BJ (cell line): ENCODE data around the gene NIT1. TPM values are rescaled to one million over a fixed set of nuclear protein-coding genes. Genes with fewer than 3 reads are reported as not detected.

Experiments used
- CTCF ChIA-PET: fragments of 350-600 bp; formaldehyde crosslinking; extraction: SDS; loops from one replicate; lab custom pipeline; 2021; ENCODE audit warnings: antibody characterized with exemption, inconsistent platforms; lab: Yijun Ruan, JAX
- POLR2A ChIA-PET: fragments of 300-600 bp; sonication (Branson Sonifier 250); formaldehyde crosslinking; extraction: SDS; loops from one replicate; lab custom pipeline; 2021; ENCODE audit warnings: antibody characterized with exemption; lab: Charles Lee
- DNase-seq: peaks from one replicate; pipeline ENCODE4 v3.0.0-alpha.2; 2011; ENCODE audit warnings: low read depth
- H3K27me3 ChIP-seq: 2 replicates; pipeline ENCODE4 v1.6.0; 2011; ENCODE audit warnings: low read length; ENCODE audit not compliant: control insufficient read depth, insufficient read depth
- H3K36me3 ChIP-seq: 2 replicates; pipeline ENCODE4 v1.5.1; 2011; ENCODE audit warnings: low read length; ENCODE audit not compliant: control insufficient read depth, insufficient read depth
- H3K4me3 ChIP-seq: 2 replicates; pipeline ENCODE4 v1.5.1; 2011; ENCODE audit warnings: low read depth, mild to moderate bottlenecking, control low read depth, low read length
- CTCF ChIP-seq: IDR thresholded peaks from 2 replicates; pipeline ENCODE4 v1.5.1; 2011; ENCODE audit warnings: low read depth, mild to moderate bottlenecking, control low read depth, inconsistent platforms, low read length, moderate library complexity; ENCODE audit not compliant: insufficient read depth
- polyA plus RNA-seq: library from polyadenylated mRNA; depleted of rRNA; stranded (reverse); fragments of >200 nt; gene quantifications from 2 replicates; pipeline ENCODE4 v1.2.3, GENCODE V29; 2011

NIT1 gene
- polyA plus RNA-seq, 1 experiment = 36.7 TPM

- H3K4me3 ChIP-seq = no peak overlapping the region
- no peaks in the 10 kb centered on the region for H3K27me3 ChIP-seq
- CTCF ChIA-PET = interaction anchor here (1.5 kb wide), 1 partner anchor 10 kb away, joined by 3 read pairs; no protein-coding TSS in a partner anchor
- no peak for DNase-seq
- POLR2A ChIA-PET = no interaction called here
- TF ChIP-seq CTCF = no peak
- peaks cover 10% of the 10 kb centered on the region for H3K36me3 ChIP-seq
These were observed 10.9 kb downstream of the NIT1 start for GRCh38 chr1:161128591-161129420.

- ChIA-PET CTCF (no interaction called here), POLR2A (no interaction called here)
- TF ChIP-seq CTCF = no peak
- Histone ChIP-seq H3K4me3 (no peak overlapping the region), H3K27me3 (no peaks in the 10 kb centered on the region), H3K36me3 (peaks cover 7% of the 10 kb centered on the region)
- DNase-seq = no peak
These were observed 12.4 kb downstream of the NIT1 start for GRCh38 chr1:161130266-161130665.

- no peak for DNase-seq
- H3K4me3 ChIP-seq = peak overlapping the region; percentile 97
- POLR2A ChIA-PET = no interaction called here
- H3K27me3 ChIP-seq = no peaks in the 10 kb centered on the region
- no peak for TF ChIP-seq CTCF
- CTCF ChIA-PET = interaction anchor here (0.9 to 4.4 kb wide), 5 partner anchors 9 to 86 kb away, joined by 3 to 25 read pairs (median 3); partner anchors contain the start of genes KLHDC9 and USF1
- H3K36me3 ChIP-seq = peaks cover 7% of the 10 kb centered on the region
These were observed 13.9 kb downstream of the NIT1 start for GRCh38 chr1:161131523-161132409.

- TF ChIP-seq CTCF = 0 out of 2 replicates have a peak, but pooled peaks have one; percentile 6
- Histone ChIP-seq H3K4me3 (peak within 1 kb of the TSS; percentile 97), H3K27me3 (no peaks in the 10 kb centered on the region), H3K36me3 (peaks cover 7% of the 10 kb centered on the region)
- ChIA-PET POLR2A (interaction anchor here (0.8 to 1.1 kb wide), 3 partner anchors 15 to 69 kb away, joined by 3 to 6 read pairs (median 4); partner anchors contain the start of genes NDUFS2, NIT1, PFDN2 and UFC1), CTCF (interaction anchor here (0.9 to 4.4 kb wide), 8 partner anchors 9 to 1334 kb away, joined by 3 to 25 read pairs (median 3); partner anchors contain the start of genes KLHDC9, PPOX and USF1)
- peak; percentile 88 for DNase-seq
These were observed 14.7 kb downstream of the NIT1 start, which contains the start of gene DEDD for GRCh38 chr1:161132410-161133219. Gene DEDD (minus strand): TSS chr1:161132667. CDS start chr1:161124462, 8,205 bp downstream.
